Skin of body (tissue), 2 donors: ENCODE results near the gene NUDT21. TPM values are rescaled to one million over a fixed set of nuclear protein-coding genes. Genes with fewer than 3 reads are reported as not detected.
"Not testable (repeated sequence)": the region's sequence is repeated elsewhere in the genome, so short reads cannot be mapped to it uniquely, and the experiment has no call there.

ENCODE experiments used
- DNase-seq: peaks from one replicate; lab custom pipeline; 2025; lab: John Stamatoyannopoulos, UW
- total RNA-seq: library from RNA; depleted of rRNA; stranded (reverse); fragments of >200 nt; gene quantifications from one replicate; pipeline ENCODE4 v1.2.3, GENCODE V29; 2014

NUDT21 gene
- 78.3 TPM for total RNA-seq

DNA sequence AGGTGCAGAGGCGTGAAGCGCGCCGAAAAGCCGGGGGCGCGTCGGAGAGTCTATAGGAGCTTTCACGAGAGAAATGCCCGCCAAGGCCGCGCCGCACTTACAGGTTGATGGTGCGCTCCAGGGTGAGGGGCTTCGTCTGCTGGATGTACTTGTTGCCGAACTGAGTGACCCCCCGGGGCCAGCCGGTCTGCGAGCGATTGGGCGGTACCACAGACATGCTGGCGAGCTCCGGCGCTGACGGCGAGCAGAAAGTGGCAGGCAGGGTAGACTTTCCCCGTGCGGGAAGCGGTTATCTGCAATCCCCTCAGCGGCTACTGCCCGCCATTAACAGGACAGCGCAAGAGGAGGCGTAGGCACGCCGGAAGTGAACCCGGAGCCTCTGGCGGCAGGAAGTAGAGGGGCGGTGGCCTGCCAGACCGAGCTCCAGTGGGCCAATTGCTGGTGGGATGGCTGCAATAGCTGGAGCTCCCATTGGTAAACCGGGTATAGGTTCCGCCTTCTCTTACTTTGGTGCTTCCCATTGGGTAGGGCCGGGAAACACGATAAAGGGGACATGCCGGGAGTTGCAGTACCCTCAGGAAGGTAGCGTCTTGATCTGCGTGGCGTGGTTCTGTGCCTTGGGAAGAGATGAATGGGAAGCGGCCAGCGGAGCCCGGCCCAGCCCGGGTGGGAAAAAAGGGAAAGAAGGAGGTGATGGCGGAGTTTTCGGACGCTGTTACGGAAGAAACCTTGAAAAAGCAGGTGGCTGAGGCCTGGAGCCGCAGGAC, at the start of gene NUDT21, which contains the start of gene OGFOD1:
Gene NUDT21, minus strand, starts transcription at position 347 of the 767 bp plus-strand sequence. Its CDS starts 130 bp downstream, at position 217.
Gene OGFOD1, plus strand, starts transcription at position 569 of the 767 bp plus-strand sequence. Its CDS starts 59 bp downstream, at position 628.
- peak; percentile 98 for DNase-seq

DNA sequence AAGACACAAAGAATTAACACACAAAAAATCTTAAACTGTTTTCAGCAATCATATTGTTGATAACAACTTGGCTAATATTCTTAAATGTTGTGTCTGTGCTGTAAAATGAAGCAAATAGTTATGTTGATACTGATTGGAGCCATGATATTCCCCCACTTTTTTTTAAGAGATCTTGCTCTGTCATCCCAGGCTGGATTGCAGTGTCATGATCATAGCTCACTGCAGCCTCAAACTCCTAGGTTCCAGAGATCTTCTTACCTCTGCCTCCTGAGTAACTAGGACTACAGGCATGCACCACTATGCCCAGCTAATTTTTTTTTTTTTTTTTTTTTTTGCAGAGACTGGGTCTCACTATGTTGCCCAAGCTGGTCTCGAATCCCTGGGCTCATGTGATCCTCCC, 42.7 kb upstream of the NUDT21 start:
- DNase-seq: no peak

DNA sequence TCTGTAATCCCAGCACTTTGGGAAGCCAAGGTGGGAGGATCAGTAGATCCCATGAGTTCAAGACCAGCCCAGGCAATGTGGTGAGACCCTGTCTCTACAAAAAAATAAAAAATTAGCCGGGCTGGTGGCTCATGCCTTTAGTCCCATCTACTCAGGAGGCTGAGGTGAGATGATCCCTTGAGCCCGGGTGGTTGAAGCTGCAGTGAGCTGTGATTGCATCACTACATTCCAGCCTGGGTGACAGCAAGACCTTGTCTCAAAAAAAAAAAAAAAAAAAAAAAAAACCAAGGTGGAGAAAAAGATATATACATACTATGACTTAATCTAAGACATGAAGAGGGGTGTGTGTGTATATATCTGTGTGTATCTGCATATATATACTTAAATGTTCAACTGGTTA, 42.0 kb upstream of the NUDT21 start:
- DNase-seq: no peak

DNA sequence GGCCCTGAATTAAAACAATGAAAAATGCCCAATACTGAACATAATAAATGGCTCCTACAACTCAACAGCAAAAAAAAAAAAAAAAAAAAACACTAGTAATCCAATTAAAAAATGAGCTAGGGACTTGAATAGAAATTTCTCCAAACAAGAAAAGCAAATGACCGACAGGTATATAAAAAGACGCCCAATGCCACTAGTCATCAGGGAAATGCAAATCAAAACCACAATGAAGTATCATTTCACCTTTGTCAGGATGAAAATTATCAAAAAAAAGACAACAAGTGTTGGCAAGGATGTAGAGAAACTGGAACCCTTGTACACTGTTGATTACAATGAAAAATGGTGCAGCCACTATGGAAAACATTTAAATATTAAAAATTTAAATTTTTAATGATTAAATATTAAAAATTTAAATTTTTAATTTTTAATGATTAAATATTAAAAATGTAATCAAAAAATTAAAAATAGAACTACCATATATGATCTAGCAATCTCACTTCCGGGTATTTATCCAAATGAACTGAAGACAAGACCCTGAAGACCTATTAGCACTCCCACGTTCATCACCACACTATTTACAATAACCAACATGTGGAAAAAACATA, 40.6 kb upstream of the NUDT21 start:
- DNase-seq: no peak

DNA sequence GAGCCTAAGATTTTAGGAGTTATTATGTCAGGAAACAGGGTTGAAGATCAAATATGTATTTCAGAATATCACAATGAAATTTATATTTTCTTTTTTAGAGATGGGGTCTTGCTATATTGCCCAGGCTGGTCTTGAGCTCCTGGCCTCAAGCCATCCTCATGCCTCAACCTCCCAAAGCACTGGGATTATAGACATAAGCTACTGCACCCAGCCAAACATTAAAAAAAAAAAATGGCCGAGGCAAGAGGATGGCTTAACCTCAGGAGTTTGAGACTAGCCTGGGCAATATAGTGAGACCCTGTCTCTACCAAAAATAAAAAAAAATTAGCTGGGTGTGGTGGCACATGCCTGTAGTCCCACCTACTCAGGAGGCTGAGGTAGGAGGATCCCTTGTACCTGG, 37.7 kb upstream of the NUDT21 start:
- DNase-seq: not testable (repeated sequence)

DNA sequence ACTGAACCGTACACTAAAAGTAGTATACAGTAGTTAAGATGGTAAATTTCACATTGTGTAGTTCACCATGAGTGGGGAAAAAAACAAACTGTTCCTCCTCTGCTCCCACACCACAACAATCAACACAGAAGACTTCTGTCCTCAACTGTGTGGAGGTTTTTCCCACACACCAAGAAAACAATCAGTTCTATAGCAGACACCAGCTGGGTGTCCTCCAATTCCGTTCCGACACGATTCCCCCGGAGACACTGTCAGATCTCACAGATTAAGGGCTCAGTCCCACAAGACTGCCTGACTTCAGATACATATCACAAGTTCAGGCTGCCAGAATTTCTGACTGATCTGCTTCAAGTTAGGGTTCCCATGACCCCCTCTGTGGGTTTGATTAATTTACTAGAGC, 36.9 kb upstream of the NUDT21 start:
- no peak for DNase-seq

DNA sequence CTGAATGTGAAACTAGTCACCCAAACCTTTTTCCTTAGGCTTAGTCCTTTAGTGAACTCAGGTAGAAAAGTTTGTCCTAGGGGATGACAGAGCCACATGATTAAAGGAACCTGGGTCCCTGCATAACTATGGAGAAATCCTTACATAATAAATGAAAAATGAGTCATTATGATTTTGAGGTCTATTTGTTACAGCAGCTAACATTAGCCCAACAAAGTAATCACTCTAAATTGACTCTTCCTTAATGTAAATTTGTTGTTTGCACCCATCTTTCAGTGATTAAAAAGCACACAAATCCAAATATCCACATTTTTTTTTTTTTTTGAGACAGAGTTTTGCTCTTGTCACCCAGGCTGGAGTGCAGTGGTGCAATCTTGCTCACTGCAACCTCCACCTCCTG, 32.3 kb upstream of the NUDT21 start:
- DNase-seq: no peak

DNA sequence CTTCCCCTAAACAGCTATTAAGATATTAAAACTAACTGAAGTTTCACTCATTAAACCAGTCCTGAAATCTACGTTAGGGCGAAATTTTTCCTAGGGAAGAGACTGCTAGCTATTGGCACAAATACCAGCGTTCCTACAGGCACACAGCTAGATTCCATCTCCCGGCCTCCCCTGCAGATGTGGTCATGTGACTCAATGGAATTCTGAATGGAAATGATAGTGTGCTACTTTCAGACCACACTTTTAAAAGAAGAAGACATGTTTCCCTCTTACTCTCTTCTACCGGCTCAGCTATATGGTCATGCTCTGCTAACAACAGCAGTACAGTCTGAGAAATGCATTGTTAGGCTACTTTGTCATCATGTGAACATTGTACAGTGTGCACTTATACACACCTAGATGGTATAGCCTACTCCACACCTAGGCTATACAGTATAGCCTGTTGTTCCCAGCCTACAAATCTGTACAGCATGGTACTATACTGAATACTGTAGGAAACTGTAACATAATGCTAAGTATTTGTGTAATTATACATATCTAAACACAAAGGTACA, 31.6 kb upstream of the NUDT21 start:
- no peak for DNase-seq

DNA sequence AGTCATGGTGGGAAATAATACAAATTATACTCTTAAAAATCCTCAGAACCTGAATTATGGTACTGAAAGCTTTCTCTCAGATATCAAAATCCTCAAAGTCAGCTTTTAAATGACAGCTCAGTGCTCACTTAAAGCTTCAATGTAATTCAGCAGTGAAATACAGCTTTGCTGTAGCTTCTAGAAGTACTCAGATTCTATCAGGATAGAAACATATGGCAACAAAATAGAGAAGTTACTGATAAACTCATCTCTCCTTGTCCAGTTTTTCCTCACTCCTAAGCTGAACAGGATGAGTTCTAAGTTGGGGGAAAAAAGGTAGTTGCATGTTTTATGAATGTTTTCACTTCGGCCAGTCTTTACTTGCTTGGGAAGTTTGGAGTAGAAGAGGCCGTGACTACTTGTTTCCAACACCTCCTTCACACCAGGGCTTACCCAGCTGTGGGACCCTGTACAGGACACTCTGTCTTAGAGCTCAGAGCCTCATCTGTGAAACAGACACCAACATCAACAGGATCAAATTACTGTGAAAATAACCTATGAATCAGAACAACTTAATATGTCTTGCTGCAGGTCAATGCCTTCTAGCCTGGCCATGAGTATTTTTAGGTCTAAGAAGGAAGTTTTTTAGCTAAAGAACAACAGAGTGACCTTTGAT, 30.5 kb upstream of the NUDT21 start:
- no peak for DNase-seq

DNA sequence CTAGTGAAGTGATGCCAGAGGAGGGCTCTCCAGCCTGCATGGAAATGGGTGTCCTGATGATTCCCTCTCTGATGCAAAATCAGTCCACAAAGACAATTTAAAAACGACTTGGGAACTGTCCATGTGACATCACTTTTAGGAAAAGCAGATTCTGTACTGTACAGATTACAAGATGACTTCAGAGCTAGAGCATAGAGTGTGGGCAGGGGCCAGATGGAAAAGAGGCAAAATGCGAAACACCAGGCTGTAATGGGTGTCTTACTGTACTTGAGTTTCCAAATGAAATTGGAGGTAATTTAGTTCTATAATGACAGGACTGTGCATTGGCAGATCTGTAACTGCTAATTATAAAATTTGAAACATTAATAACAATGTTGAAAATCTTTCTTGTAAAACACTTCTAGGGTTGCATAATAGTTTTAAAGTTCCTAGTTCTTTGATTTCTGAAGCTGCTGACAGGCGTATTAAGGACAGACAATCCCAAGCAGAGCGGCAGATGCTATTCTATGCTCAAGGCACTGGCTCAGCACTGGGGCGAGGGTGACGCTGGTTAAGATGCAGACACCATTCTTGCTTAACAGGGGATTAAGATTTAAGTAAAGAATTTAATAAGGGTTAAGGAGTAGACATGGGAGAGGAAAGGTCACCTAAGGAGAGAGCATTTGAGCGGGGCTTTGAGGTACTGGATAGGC, 29.8 kb upstream of the NUDT21 start:
- no peak for DNase-seq

DNA sequence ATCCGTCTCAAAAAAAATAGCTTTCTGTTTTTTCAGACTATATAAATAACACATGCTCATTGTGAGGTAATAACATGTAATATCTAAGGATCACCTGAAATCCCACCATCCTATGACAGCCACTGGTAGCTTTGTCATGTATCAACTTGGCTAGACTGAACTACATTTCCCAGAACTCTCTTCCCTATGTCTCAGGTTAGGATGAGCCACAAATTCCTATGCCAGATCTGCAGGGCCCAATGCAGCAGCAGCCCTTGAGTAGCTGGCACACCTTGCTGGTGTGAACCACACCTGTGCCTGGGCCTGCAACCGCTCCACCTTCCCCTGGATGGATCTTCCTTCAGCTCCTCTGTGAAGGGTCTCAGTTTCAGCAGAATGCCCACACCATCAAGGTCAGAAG, 28.3 kb upstream of the NUDT21 start:
- DNase-seq: no peak

DNA sequence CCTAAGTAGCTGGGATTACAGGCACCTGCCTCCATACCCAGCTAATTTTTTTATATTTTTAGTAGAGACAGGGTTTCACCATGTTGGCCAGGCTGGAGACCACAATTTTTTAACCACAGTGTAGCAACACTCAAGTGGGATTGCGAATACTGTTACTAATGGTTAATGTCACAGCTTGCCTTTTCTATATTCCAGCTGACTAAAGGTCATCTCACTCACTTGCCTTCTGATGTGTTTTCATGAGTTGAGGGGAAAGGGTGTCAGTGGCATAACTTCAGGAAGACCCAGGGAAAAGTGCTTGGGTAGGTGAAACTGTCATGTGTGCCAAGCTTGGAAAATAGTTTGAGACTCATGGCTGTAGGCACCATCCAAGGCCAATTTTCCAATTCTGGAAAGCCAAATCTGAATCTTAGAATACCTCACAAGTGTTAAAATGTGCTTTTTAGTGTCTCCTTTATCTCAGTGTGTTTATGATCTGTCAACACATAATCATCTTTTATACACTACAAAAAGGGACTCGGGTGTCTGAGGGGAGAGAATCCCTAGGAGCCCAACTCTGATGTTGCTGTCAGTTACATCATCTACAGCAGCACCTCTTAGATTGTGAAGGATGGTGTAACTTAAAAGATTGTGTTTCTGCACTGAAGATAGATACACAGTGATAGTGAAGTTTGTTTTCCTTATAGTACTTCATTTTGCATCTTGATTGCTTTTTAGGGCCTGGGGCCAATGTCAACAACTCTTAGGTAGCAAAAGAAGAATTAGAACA, 27.3 kb upstream of the NUDT21 start:
- DNase-seq: no peak

DNA sequence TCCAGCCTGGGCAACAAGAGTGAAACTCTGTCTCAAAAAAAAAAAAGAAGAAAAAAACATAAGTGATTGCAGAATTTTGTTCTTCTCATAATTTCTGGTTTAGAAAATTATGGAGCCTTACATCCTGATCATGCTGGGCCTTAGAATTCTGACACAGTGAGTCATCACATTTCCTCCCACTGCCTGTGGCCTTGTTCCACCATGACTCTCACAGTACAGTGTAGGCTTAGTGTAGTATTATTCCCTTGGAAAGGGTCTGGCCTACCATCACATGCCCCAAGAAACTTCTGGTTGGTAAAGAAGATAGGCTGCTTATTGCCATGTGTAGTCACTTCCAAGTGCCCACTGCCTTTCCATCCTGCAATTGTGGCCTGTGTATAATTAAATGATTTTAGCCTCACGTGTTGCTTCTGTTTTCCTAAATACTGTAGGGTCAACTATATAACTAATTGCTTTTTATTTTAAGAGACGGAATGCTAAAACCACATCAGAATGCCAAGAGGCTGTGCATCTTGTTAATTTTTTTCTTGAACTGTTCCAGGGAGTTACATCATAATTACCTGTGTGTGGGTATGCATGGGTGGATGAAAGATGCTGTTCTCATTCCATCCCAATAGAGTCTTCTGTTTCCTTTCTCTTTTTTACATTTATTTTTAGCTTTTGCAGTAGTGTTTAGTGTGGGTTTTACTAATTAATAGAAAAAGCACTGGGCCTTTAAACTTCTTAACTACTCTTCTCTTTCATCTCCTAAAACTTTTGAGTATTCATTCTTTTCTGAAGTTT, 26.2 kb upstream of the NUDT21 start:
- no peak for DNase-seq

DNA sequence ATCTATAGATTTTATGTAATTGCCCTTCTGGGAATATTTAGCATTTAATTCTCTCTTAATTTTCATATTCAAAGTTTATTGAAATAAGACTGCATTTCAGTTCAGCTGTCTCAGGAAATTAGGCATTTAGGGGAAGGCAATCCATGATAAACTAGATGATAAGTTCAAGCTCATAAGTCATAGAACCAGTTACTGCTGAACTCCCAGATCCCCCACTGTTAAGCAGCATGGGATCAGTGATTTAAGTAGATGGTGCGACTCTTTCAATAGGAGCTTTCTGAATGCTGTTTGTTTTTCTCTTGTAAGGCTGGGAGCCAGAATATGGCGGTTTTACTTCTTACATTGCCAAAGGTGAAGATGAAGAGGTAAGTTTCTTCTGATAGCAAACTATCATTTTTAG, 24.1 kb upstream of the NUDT21 start:
- DNase-seq: no peak

DNA sequence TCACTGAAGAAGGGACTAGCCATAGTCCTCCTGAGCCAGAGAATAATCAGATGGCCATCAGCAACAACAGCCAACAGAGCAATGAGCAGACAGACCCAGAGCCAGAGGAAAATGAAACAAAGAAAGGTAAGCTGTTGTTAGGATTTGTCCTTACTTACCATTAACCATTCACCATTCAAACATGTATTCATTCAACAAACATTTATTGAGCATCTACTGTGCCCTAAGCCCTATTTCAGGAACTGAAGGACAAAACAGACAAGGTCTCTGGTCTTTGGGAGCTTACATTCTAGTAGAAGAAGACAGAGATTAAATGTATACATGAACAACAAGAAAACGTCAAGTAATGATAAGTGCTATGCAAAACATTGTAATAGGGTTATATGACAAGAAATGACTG, 19.5 kb upstream of the NUDT21 start:
- DNase-seq: no peak

DNA sequence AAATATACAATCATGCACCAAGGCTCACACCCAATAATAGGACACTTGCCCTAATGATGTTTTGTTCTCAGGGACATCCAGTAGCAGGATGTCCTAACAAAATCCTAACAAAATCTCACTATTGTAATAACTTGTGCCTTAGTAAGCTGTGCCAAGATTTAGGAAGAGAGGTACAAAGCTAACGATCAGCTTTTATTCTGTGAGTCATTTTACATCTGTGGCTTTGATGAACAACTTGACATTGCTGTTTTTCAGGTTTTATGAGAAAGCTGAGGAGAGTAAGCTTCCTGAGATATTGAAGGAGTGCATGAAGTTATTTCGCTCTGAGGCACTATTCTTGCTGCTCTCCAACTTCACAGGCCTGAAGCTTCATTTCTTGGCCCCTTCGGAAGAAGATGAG, 19.1 kb upstream of the NUDT21 start:
- DNase-seq: no peak

DNA sequence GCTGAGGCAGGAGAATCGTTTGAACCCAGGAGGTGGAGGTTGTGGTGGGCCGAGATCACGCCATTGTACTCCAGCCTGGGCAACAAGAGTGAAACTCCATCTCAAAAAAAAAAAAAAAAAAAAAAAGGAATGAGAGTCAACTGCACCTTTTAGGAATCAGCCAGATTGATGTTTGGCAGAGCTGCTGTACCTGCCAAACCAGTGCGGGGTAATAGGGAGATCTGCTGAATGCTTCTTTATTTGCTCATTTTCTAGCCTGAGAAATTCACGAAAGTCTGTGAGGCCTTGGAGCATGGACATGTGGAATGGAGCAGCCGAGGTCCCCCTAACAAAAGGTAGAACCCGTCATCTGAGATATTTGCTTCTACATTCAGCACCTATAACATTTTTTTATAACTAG, 18.6 kb upstream of the NUDT21 start:
- DNase-seq: no peak

DNA sequence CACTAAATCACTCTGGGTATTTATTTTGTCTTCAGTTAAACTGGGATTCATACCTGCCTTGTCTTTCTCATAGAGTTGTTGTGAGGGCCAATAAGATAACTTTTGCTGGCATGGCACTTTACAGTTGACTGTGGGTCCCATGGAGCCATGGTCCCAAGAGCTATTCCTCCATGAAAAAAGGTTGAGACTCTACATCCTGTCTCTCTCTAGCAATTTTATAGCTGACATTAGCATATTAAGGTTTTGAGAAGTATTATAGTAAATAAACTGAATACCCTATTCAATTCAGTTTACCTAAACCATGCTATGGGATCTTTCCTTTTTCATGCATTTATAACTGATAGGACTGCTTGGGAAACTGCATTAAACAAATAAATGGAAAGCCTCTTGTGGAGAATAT, 17.7 kb upstream of the NUDT21 start:
- no peak for DNase-seq

DNA sequence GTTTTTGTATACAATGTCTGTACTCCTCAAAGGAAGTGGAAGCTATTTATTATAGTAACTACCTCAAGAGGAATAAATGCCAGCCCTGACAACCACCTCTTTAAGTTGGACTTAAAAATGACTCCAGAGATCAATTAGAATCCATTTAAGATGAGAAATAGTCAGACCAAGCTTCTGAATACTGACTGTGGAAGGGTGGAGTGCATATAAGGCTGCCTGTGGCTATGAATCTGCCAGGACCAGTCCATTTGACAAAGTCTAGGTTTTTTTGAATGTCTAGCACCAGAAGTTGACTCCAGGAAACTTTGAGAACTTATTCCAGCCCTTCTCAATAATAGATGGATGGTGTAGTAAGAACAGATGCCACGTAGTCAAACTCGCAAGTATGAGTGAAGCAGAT, 15.2 kb upstream of the NUDT21 start:
- no peak for DNase-seq

DNA sequence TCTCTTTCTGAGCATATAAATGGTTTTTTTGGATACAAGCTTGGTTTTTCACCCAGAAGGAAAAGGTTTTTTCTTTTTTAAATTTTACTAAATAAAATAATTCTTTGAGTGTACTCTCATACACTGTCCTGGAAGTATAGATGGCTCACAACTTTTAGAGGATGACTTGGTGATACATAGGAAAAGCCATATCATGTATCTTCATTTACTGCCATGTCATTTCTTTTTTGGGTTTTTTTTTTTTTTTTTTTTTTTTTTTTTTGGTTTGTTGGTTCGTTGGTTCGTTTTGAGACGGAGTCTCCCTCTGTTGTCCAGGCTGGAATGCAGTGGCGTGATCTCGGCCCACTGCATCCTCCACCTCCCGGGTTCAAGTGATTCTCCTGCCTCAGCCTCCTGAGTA, 12.0 kb upstream of the NUDT21 start:
- no peak for DNase-seq
